HCT116 (cell line): ENCODE measurements around the gene SLC4A2. TPM values are rescaled to one million over a fixed set of nuclear protein-coding genes. Genes with fewer than 3 reads are reported as not detected.

Experiments
- ATAC-seq: fragments of 200-7000 bp; cut with Tn5 transposase; 2 replicates; pipeline ENCODE4 v1.9.1; 2020; ENCODE audit warnings: mild to moderate bottlenecking, moderate library complexity
- BruUV-seq: library from RNA; stranded (reverse); fragments of 400-500 nt; replicated peaks from 2 replicates; lab custom pipeline; 2021; lab: Mats Ljungman, UMichigan
- CTCF ChIA-PET: fragments of 300-600 bp; sonication (Branson Sonifier 250); formaldehyde crosslinking; loops from one replicate; lab custom pipeline; 2021; ENCODE audit warnings: antibody characterized with exemption; lab: Charles Lee
- POLR2A ChIA-PET: fragments of 300-600, 350-600 bp; sonication (Branson Sonifier 250); formaldehyde crosslinking; loops from one replicate; lab custom pipeline; 2021; ENCODE audit warnings: antibody characterized with exemption; lab: Charles Lee
- RAD21 ChIA-PET, 2 experiments: fragments of 300-600 bp; sonication (Branson Sonifier 250); formaldehyde crosslinking; loops; one replicate each; lab custom pipeline; 2023; ENCODE audit warnings: low total read pairs in 2 of 2; ENCODE audit not compliant: uncharacterized antibody in 2 of 2, unreplicated experiment in 2 of 2, low non-redundant PET in 1 of 2; lab: Charles Lee
- DNase-seq: peaks from one replicate; pipeline ENCODE4 v3.0.0-alpha.2; 2010; ENCODE audit warnings: low read depth, low spot score
- H2AFZ ChIP-seq: fragments of 200-600 bp; shearing (Covaris generic), sonication (generic); 2 replicates; pipeline ENCODE4 v1.6.1; 2017; ENCODE audit warnings: low read depth, mixed run types, mixed read lengths, antibody characterized with exemption, low read length; ENCODE audit not compliant: poor library complexity, severe bottlenecking
- H3K27ac ChIP-seq: 2 replicates; pipeline ENCODE4 v1.5.1; 2012; ENCODE audit warnings: low read depth, low read length
- H3K27me3 ChIP-seq: fragments of 200-600 bp; sonication (generic); 2 replicates; pipeline ENCODE4 v1.6.1; 2016; ENCODE audit warnings: mixed run types, low read length, mixed read lengths; ENCODE audit not compliant: insufficient read depth
- H3K36me3 ChIP-seq, 2 experiments: fragments of 200-500 bp in 1 of 2; fragments of 200-600 bp in 1 of 2; sonication (Bioruptor generic) in 1 of 2; sonication (generic) in 1 of 2; 2 replicates each; pipeline versions ENCODE4 v1.5.1 to v1.6.1; 2014 to 2016; ENCODE audit warnings: low read length in 2 of 2, inconsistent platforms in 1 of 2, mixed read lengths in 1 of 2, mixed run types in 1 of 2; ENCODE audit not compliant: insufficient read depth in 2 of 2, control insufficient read depth in 1 of 2
- H3K4me1 ChIP-seq, 2 experiments: fragments of 200-600 bp in 1 of 2; sonication (generic) in 1 of 2; 2 replicates each; pipeline versions ENCODE4 v1.5.1 to v1.6.1; 2012 to 2017; ENCODE audit warnings: low read length in 2 of 2, inconsistent platforms in 1 of 2, mild to moderate bottlenecking in 1 of 2, mixed read lengths in 1 of 2, mixed run types in 1 of 2, moderate library complexity in 1 of 2; ENCODE audit not compliant: insufficient read depth in 2 of 2, control insufficient read depth in 1 of 2
- H3K4me2 ChIP-seq: fragments of 200-600 bp; sonication (generic); 2 replicates; pipeline ENCODE4 v1.6.1; 2017; ENCODE audit warnings: mixed run types, low read length, mixed read lengths
- H3K4me3 ChIP-seq, 2 experiments: fragments of 200-600 bp in 1 of 2; sonication (generic) in 1 of 2; replicated peaks in 1 of 2; 2 replicates each; pipeline ENCODE4 v1.5.1; 2011 to 2016; ENCODE audit warnings: low read length in 2 of 2, control low read depth in 1 of 2, low read depth in 1 of 2, mild to moderate bottlenecking in 1 of 2, mixed read lengths in 1 of 2, mixed run types in 1 of 2
- H3K79me2 ChIP-seq: fragments of 200-600 bp; sonication (generic); 2 replicates; pipeline ENCODE4 v1.6.1; 2017; ENCODE audit warnings: mild to moderate bottlenecking, mixed run types, low read length, moderate library complexity, mixed read lengths; ENCODE audit not compliant: insufficient read depth
- H3K9ac ChIP-seq: fragments of 200-600 bp; sonication (generic); 2 replicates; pipeline ENCODE4 v1.6.1; 2016; ENCODE audit warnings: low read length, mixed read lengths
- H3K9me2 ChIP-seq: fragments of 200-600 bp; sonication (generic), shearing (Covaris generic); 2 replicates; pipeline ENCODE4 v1.6.1; 2017; ENCODE audit warnings: mixed run types, mild to moderate bottlenecking, moderate library complexity; ENCODE audit not compliant: insufficient read depth
- H3K9me3 ChIP-seq, 2 experiments: fragments of 200-500 bp in 1 of 2; fragments of 200-600 bp in 1 of 2; sonication (Bioruptor generic) in 1 of 2; sonication (generic) in 1 of 2; 2 replicates each; pipeline ENCODE4 v1.6.1; 2014 to 2017; ENCODE audit warnings: low read length in 2 of 2, mixed read lengths in 2 of 2, inconsistent platforms in 1 of 2, low read depth in 1 of 2, mild to moderate bottlenecking in 1 of 2, mixed run types in 1 of 2, moderate library complexity in 1 of 2; ENCODE audit not compliant: control insufficient read depth in 1 of 2, insufficient read depth in 1 of 2
- H4K20me1 ChIP-seq: fragments of 200-600 bp; sonication (generic), shearing (Covaris generic); 2 replicates; pipeline ENCODE4 v1.6.1; 2017; ENCODE audit warnings: mixed run types, mild to moderate bottlenecking, moderate library complexity; ENCODE audit not compliant: insufficient read depth
- EZH2phosphoT487 ChIP-seq: fragments of 200-600 bp; IDR thresholded peaks from 2 replicates; pipeline ENCODE4 v1.6.1; 2018; ENCODE audit warnings: antibody characterized with exemption, borderline replicate concordance
- JUND ChIP-seq: IDR thresholded peaks from 2 replicates; pipeline ENCODE4 v1.6.1; 2012
- POLR2A ChIP-seq: IDR thresholded peaks from 2 replicates; pipeline ENCODE4 v1.7.0; 2011; ENCODE audit warnings: borderline replicate concordance; ENCODE audit not compliant: insufficient read depth, insufficient read length; ENCODE audit errors: extremely low read depth
- ZFX ChIP-seq: fragments of 450-650 bp; IDR thresholded peaks from 2 replicates; pipeline ENCODE4 v1.6.1; 2017
- intact Hi-C: fragments of 100-400 bp; cut with micrococcal nuclease; formaldehyde crosslinking; loops from 2 replicates; pipeline ENCODE4 v1.10.0; 2022
- total RNA-seq: library from RNA; stranded (reverse); gene quantifications from one replicate; pipeline ENCODE4 v1.2.1, GENCODE V29; 2021; ENCODE audit not compliant: unreplicated experiment
- TF ChIP-seq, protein P1 (sequence below), 3 experiments: fragments of 200-600 bp in 1 of 3; sonication (generic) in 1 of 3; IDR thresholded peaks in 2 of 3; conservative IDR thresholded peaks in 1 of 3; 2 replicates each; pipeline ENCODE4 v1.5.1; 2012 to 2017; ENCODE audit warnings: low read depth in 2 of 3, low read length in 2 of 3, antibody characterized with exemption in 1 of 3, borderline replicate concordance in 1 of 3, control low read depth in 1 of 3, mild to moderate bottlenecking in 1 of 3, mixed read lengths in 1 of 3, mixed run types in 1 of 3, moderate library complexity in 1 of 3; ENCODE audit not compliant: insufficient read depth in 1 of 3
- TF ChIP-seq, protein P2 (sequence below): IDR thresholded peaks from 2 replicates; pipeline ENCODE4 v1.6.1; 2012

SLC4A2 gene
- total RNA-seq, 1 experiment from 2014 or later: 240 TPM

DNA sequence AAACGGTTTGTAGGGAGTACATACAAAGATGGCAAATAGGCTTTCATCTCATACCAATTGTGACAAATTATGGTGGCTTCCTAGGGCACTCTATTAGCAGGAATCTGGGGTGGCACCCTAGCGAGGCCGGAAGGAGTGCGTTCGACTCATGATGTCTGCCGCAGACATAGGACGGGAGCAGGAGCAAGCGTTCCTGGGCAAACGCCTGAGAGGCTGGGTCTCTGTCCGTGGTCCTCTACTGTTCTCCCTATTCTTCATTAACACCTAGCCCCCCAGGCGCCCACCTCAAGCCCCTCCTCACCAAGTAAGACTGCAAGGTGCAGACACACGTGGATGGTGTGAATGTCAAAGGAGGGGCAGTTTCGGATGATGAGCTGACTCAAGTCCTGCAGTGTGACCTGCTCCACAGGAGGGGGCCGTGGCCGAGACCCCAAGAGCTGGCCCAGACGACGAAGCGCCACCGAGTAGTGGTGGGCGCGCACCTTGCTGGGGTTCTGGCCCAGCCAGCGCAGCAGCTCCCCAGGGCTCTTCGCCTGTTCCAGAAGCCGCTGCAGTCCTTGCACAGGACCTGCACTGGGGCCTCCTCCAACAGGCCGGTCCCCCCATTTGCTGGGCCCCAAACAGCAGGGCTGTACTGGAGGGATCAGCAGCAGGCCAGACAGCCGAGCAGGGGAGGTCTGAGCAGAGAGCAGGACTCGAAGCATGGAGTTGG, 20.0 kb downstream of the SLC4A2 start (continued):
- TF ChIP-seq JUND (no peak), EZH2phosphoT487 (no peak)
- TF ChIP-seq, protein P1, sequence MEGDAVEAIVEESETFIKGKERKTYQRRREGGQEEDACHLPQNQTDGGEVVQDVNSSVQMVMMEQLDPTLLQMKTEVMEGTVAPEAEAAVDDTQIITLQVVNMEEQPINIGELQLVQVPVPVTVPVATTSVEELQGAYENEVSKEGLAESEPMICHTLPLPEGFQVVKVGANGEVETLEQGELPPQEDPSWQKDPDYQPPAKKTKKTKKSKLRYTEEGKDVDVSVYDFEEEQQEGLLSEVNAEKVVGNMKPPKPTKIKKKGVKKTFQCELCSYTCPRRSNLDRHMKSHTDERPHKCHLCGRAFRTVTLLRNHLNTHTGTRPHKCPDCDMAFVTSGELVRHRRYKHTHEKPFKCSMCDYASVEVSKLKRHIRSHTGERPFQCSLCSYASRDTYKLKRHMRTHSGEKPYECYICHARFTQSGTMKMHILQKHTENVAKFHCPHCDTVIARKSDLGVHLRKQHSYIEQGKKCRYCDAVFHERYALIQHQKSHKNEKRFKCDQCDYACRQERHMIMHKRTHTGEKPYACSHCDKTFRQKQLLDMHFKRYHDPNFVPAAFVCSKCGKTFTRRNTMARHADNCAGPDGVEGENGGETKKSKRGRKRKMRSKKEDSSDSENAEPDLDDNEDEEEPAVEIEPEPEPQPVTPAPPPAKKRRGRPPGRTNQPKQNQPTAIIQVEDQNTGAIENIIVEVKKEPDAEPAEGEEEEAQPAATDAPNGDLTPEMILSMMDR (IDR thresholded peaks at IDR 0.05 in 2 of 3, conservative IDR thresholded peaks at IDR 0.05 in 1 of 3; ENCODE audit: borderline replicate concordance in 1 of 3, insufficient read depth in 1 of 3, low read depth in 2 of 3, low read length in 2 of 3): no peak

DNA sequence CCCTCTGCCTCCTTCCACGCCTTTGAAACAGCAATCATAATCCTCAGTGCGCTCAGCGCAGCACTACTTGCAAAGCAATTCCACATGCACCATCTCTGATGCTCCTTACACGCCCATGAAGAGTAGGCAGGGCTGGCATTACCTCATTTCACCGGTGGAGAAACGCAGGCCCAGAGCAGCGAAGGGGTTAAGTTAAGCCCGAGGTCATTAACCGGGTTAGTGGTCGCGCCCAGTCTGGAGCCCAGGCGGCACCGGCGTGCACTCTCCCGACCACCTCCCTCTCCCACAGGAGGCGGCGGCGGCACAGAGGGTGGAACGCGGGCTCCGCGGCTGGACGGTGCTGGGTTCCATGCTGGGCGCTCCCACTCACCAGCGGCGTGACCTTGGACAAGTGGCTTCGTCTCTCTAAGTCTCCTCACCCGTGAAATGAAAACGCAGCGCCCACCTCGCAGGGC, 20.7 kb downstream of the SLC4A2 start:
- Histone ChIP-seq H3K79me2 (peaks cover 45% of the 10 kb centered on the region), H3K4me3 (peak overlapping the region; percentile 90 to 94), H3K4me2 (peak overlapping the region; percentile 94), H3K9me3 (no peaks in the 10 kb centered on the region), H3K4me1 (peaks cover 28 to 63% of the 10 kb centered on the region in 2 experiments), H3K27ac (peak overlapping the region; percentile 94), H3K9ac (peak overlapping the region; percentile 100), H3K27me3 (no peaks in the 10 kb centered on the region), H3K9me2 (no peaks in the 10 kb centered on the region), H2AFZ (no peak overlapping the region), H4K20me1 (no peaks in the 10 kb centered on the region), H3K36me3 (peaks cover 6 to 11% of the 10 kb centered on the region in 2 experiments; a peak in 3 of 4 replicates)
- CTCF ChIA-PET: interaction anchor here (0.7 to 1.4 kb wide), 4 partner anchors 19 to 62 kb away, joined by 3 read pairs; no protein-coding TSS in a partner anchor
- POLR2A ChIA-PET: interaction anchor here (1.0 to 1.4 kb wide), 3 partner anchors 10 to 19 kb away, joined by 3 to 13 read pairs (median 9); no protein-coding TSS in a partner anchor
- RAD21 ChIA-PET: no interaction called here
- intact Hi-C loops: no loop called here
- DNase-seq (no peak), ATAC-seq (peak; percentile 2)
- TF ChIP-seq POLR2A: no peak
- TF ChIP-seq, protein P2, sequence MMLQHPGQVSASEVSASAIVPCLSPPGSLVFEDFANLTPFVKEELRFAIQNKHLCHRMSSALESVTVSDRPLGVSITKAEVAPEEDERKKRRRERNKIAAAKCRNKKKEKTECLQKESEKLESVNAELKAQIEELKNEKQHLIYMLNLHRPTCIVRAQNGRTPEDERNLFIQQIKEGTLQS: no peak
- 0 out of 2 replicates have a peak, but pooled peaks have one; percentile 79 for TF ChIP-seq ZFX
- BruUV-seq: TSS peak; percentile 63
